ENCODE results near the gene VEZF1.

VEZF1 gene

GRCh38 chr17:57938061-57938502 lies 50.0 kb downstream of the VEZF1 start:
- TF ChIP-seq POLR2AphosphoS5 (IDR thresholded peaks at IDR 0.05; ENCODE audit: low read depth, low read length) (no peak), TAF1 (IDR thresholded peaks at IDR 0.05; ENCODE audit: low read depth, low read length) (no peak), SPI1 (IDR thresholded peaks at IDR 0.05; ENCODE audit: low read depth, low read length) (no peak), POU2F2 (IDR thresholded peaks at IDR 0.05; ENCODE audit: low read depth, low read length) (no peak), POLR2A (IDR thresholded peaks at IDR 0.05; ENCODE audit: low read depth, low read length) (no peak), PAX5 (IDR thresholded peaks at IDR 0.05; ENCODE audit: insufficient read depth, low read length, severe bottlenecking) (no peak)
- FAIRE-seq: peak; percentile 72
- no peak for DNase-seq (ENCODE audit: insufficient read length, low spot score)

- TF ChIP-seq POLR2AphosphoS5 (IDR thresholded peaks at IDR 0.05; ENCODE audit: low read depth, low read length): no peak
- TF ChIP-seq POU2F2 (IDR thresholded peaks at IDR 0.05; ENCODE audit: low read depth, low read length): no peak
- no peak for TF ChIP-seq SPI1 (IDR thresholded peaks at IDR 0.05; ENCODE audit: low read depth, low read length)
- DNase-seq (ENCODE audit: insufficient read length, low spot score) (no peak), FAIRE-seq (no peak)
Measured at GRCh38 chr17:57937492-57937891, 50.6 kb downstream of the VEZF1 start.

DNA sequence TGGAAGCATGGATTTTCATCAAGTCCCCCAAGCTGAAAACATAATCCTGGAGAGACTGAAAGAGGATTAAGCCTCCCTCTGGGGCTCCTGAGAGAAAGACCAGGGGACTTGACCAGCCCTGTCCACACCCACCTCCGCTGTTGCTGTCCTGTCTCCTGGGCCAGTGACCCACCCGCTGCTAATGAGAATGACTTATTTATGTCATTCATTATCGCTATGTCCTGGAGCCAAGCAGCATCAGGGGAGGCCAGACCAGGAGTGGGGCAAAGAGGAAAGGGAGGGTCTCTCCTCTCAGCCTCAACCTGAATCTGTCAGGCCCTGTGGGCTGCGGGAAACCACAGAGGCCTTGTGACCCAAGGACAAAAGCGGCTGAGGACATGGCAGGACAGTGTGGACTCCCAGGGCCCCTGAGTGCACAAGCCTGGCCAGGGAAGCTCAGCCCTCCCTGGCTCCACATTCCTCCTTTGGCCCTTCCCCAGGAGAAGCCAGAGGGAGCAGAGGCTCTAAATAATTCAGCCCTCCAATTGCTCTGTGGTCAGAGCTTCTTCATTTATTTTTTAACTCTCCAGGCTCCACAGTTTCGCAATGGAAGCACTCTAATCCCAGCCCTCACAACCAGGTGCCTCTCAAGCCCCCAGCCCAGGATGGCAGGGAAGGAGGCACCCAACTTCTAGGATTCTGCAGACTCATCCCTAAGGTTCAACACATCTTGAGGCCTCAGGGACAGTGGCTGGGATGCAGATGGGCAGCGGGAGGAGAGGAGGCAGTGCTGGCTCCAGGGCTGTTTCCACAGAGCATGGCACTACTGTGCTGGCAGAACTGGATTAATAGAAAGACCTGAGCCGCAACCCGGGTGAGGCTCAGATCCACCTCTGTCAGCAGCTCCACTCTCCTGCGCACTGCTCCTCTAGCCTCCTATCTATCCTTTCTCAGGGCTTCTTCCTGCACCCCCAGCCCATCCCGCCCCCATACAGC lies 51.9 kb downstream of the VEZF1 start:
- no peak for DNase-seq (ENCODE audit: insufficient read length, low spot score)
- no peak for FAIRE-seq
- TF ChIP-seq POU2F2 (IDR thresholded peaks at IDR 0.05; ENCODE audit: low read depth, low read length) (no peak), POLR2AphosphoS5 (IDR thresholded peaks at IDR 0.05; ENCODE audit: low read depth, low read length) (no peak), SPI1 (IDR thresholded peaks at IDR 0.05; ENCODE audit: low read depth, low read length) (no peak), POLR2A (IDR thresholded peaks at IDR 0.05; ENCODE audit: low read depth, low read length) (no peak), TAF1 (IDR thresholded peaks at IDR 0.05; ENCODE audit: low read depth, low read length) (no peak), PAX5 (IDR thresholded peaks at IDR 0.05; ENCODE audit: insufficient read depth, low read length, severe bottlenecking) (no peak)

DNA sequence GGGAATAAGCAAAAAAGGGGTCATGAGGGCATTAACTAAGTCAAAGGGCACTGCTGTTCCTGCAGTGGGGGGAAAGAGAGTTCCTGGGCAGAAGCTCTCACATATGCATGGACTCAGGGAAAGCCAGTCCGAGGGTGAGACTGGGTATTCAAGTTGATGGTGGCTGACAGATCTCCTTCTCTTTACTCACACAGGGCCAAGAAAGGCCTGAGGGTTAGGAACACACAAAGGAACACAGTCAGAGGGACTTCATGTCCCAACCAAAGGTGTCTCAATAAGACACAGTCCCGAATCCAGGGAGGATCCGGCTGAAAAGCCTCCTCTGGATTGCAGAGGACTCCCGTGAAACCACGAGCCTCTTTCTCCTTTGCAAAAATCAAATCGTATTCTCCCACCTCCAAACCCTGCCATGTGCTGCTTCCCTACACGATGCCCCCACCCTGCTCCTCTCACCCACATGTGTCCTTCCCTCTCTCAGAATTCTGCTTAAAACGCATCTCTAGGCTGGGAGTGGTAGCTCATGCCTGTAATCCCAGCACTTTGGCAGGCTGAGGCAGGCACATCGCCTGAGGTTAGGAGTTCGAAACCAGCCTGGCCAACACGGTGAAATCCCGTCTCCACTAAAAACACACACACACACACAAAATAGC lies 56.4 kb downstream of the VEZF1 start:
- DNase-seq (ENCODE audit: insufficient read length, low spot score): no peak
- no peak for FAIRE-seq
- TF ChIP-seq TAF1 (IDR thresholded peaks at IDR 0.05; ENCODE audit: low read depth, low read length) (no peak), POLR2A (IDR thresholded peaks at IDR 0.05; ENCODE audit: low read depth, low read length) (no peak), POU2F2 (IDR thresholded peaks at IDR 0.05; ENCODE audit: low read depth, low read length) (no peak), SPI1 (IDR thresholded peaks at IDR 0.05; ENCODE audit: low read depth, low read length) (no peak), PAX5 (IDR thresholded peaks at IDR 0.05; ENCODE audit: insufficient read depth, low read length, severe bottlenecking) (no peak), POLR2AphosphoS5 (IDR thresholded peaks at IDR 0.05; ENCODE audit: low read depth, low read length) (no peak)

DNA sequence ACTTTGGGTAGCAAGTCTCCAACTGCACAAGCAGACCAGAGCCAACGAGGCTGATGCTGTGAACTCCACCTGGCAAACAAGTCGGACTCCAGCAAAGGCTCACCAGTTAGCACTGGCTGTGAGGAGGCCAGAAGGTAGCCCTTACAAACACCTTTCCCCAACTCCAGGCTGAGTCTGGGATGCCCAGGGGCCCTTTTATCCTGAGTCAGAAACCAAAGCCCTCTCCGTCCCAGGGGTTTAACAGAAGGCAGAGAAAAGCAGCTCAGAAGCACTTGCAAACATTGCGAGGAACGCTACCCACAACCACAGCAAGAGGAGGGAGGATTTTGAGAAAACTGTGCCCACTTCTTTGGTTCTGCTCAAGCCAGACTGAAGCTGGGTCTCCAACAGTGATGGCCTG lies 57.8 kb downstream of the VEZF1 start:
- FAIRE-seq: no peak
- no peak for DNase-seq (ENCODE audit: insufficient read length, low spot score)
- TF ChIP-seq POLR2AphosphoS5 (IDR thresholded peaks at IDR 0.05; ENCODE audit: low read depth, low read length) (no peak), PAX5 (IDR thresholded peaks at IDR 0.05; ENCODE audit: insufficient read depth, low read length, severe bottlenecking) (no peak), POU2F2 (IDR thresholded peaks at IDR 0.05; ENCODE audit: low read depth, low read length) (no peak)

- DNase-seq (ENCODE audit: insufficient read length, low spot score): no peak
- FAIRE-seq: no peak
- no peak for TF ChIP-seq TAF1 (IDR thresholded peaks at IDR 0.05; ENCODE audit: low read depth, low read length)
- no peak for TF ChIP-seq POLR2AphosphoS5 (IDR thresholded peaks at IDR 0.05; ENCODE audit: low read depth, low read length)
- no peak for TF ChIP-seq PAX5 (IDR thresholded peaks at IDR 0.05; ENCODE audit: insufficient read depth, low read length, severe bottlenecking)
- TF ChIP-seq POU2F2 (IDR thresholded peaks at IDR 0.05; ENCODE audit: low read depth, low read length): no peak
- TF ChIP-seq POLR2A (IDR thresholded peaks at IDR 0.05; ENCODE audit: low read depth, low read length): no peak
- no peak for TF ChIP-seq SPI1 (IDR thresholded peaks at IDR 0.05; ENCODE audit: low read depth, low read length)
Measured at GRCh38 chr17:57929386-57929785, 58.7 kb downstream of the VEZF1 start.

DNA sequence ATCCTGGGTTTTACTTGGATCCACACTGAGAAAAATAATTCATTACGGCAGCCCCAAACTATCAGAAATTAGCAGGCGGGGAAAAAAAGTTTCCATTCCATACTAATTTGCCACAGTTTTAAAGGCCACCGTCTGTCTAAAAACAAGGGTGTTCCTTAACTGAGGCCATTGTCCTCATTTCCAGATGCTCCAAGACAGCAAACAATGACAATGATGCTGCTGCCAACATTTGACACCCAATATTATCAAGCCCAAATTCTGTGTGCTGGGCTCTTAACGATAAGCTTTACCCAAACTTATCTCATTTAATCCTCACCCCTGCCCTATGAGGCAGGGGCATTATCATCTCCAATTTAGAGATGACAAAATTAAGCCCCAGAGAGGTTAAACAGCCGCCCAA lies 59.1 kb downstream of the VEZF1 start:
- FAIRE-seq (no peak), DNase-seq (ENCODE audit: insufficient read length, low spot score) (no peak)
- TF ChIP-seq POU2F2 (IDR thresholded peaks at IDR 0.05; ENCODE audit: low read depth, low read length): no peak
- no peak for TF ChIP-seq SPI1 (IDR thresholded peaks at IDR 0.05; ENCODE audit: low read depth, low read length)
- no peak for TF ChIP-seq POLR2A (IDR thresholded peaks at IDR 0.05; ENCODE audit: low read depth, low read length)
- no peak for TF ChIP-seq PAX5 (IDR thresholded peaks at IDR 0.05; ENCODE audit: insufficient read depth, low read length, severe bottlenecking)
- TF ChIP-seq TAF1 (IDR thresholded peaks at IDR 0.05; ENCODE audit: low read depth, low read length): no peak
- no peak for TF ChIP-seq POLR2AphosphoS5 (IDR thresholded peaks at IDR 0.05; ENCODE audit: low read depth, low read length)

GRCh38 chr17:57927048-57927723 lies 60.9 kb downstream of the VEZF1 start:
- DNase-seq (ENCODE audit: insufficient read length, low spot score): no peak
- TF ChIP-seq SPI1 (IDR thresholded peaks at IDR 0.05; ENCODE audit: low read depth, low read length): no peak
- TF ChIP-seq TAF1 (IDR thresholded peaks at IDR 0.05; ENCODE audit: low read depth, low read length): no peak
- no peak for TF ChIP-seq PAX5 (IDR thresholded peaks at IDR 0.05; ENCODE audit: insufficient read depth, low read length, severe bottlenecking)
- TF ChIP-seq POU2F2 (IDR thresholded peaks at IDR 0.05; ENCODE audit: low read depth, low read length): no peak
- no peak for TF ChIP-seq POLR2AphosphoS5 (IDR thresholded peaks at IDR 0.05; ENCODE audit: low read depth, low read length)
- TF ChIP-seq POLR2A (IDR thresholded peaks at IDR 0.05; ENCODE audit: low read depth, low read length): no peak
- FAIRE-seq: no peak

GRCh38 chr17:57926723-57927047 lies 61.4 kb downstream of the VEZF1 start:
- DNase-seq (ENCODE audit: insufficient read length, low spot score) (no peak), FAIRE-seq (no peak)
- no peak for TF ChIP-seq POLR2AphosphoS5 (IDR thresholded peaks at IDR 0.05; ENCODE audit: low read depth, low read length)

All from GM12891 (cell line).